Cardiac septum (tissue), 1 donor: ENCODE data around the gene TXK. TPM values are rescaled to one million over a fixed set of nuclear protein-coding genes. Genes with fewer than 3 reads are reported as not detected.
"Not testable (repeated sequence)": the region's sequence is repeated elsewhere in the genome, so short reads cannot be mapped to it uniquely, and the experiment has no call there.

ENCODE experiments used
- DNase-seq: peaks from one replicate; pipeline ENCODE4 v3.0.0-alpha.2; 2020; ENCODE audit warnings: low spot score
- intact Hi-C: fragments of 100-400 bp; cut with DNase I; formaldehyde crosslinking; loops from one replicate; pipeline ENCODE4 v1.14.0; 2022
- long read RNA-seq: library from polyadenylated mRNA; unstranded; transcript quantifications from one replicate; pipeline ENCODE4 v2.0.0, GENCODE V29; 2021
- total RNA-seq: library from RNA; stranded (reverse); fragmentation: NEBNext Ultra II Directional; extraction: Animal tissue kit (Norgen Biotek cat#: 25700); gene quantifications from one replicate; pipeline ENCODE4 v1.2.1, GENCODE V29; 2021
- donor health status: DM: no; HTN: no; CAD: no.

The TXK gene
- total RNA-seq = 1.2 TPM
- long read RNA-seq, partial matches to known transcripts = 0 of 1 reads
- long read RNA-seq, other reads (novel, unspliced or antisense) = 1 of 1 reads

GRCh38 chr4:48134081-48134480 is at the start of gene TXK:
Gene TXK (minus strand): TSS chr4:48134250. CDS start chr4:48134170, 80 bp downstream.
- intact Hi-C loops = no loop called here
- no peak for DNase-seq

- DNase-seq = no peak
- intact Hi-C loops = no loop called here
Observed at GRCh38 chr4:48180234-48180633, 46.2 kb upstream of the TXK start.

GRCh38 chr4:48178931-48179330 is 44.9 kb upstream of the TXK start:
- no peak for DNase-seq
- intact Hi-C loops = no loop called here

- intact Hi-C loops = no loop called here
Observed at GRCh38 chr4:48175806-48176205, 41.8 kb upstream of the TXK start.

GRCh38 chr4:48175328-48175727 is 41.3 kb upstream of the TXK start:
- intact Hi-C loops = no loop called here

More at GRCh38 chr4:48175806-48176205, 41.8 kb upstream of the TXK start:
- no peak for DNase-seq

GRCh38 chr4:48173056-48173991 is 39.3 kb upstream of the TXK start:
- no peak for DNase-seq
- intact Hi-C loops = no loop called here

More at GRCh38 chr4:48175328-48175727, 41.3 kb upstream of the TXK start:
- no peak for DNase-seq

- intact Hi-C loops = no loop called here
- DNase-seq = no peak
Observed at GRCh38 chr4:48172651-48173050, 38.6 kb upstream of the TXK start.

GRCh38 chr4:48169636-48170035 is 35.6 kb upstream of the TXK start:
- DNase-seq = no peak
- intact Hi-C loops = no loop called here

- no peak for DNase-seq
- intact Hi-C loops = no loop called here
Observed at GRCh38 chr4:48167538-48168263, 33.7 kb upstream of the TXK start.

GRCh38 chr4:48164561-48164960 is 30.5 kb upstream of the TXK start:
- intact Hi-C loops, DNase-seq: not testable (repeated sequence)

GRCh38 chr4:48163746-48164145 is 29.7 kb upstream of the TXK start:
- intact Hi-C loops = no loop called here

GRCh38 chr4:48162162-48162561 is 28.1 kb upstream of the TXK start:
- intact Hi-C loops = no loop called here
- no peak for DNase-seq

More at GRCh38 chr4:48163746-48164145, 29.7 kb upstream of the TXK start:
- no peak for DNase-seq

- no peak for DNase-seq
- intact Hi-C loops = no loop called here
Observed at GRCh38 chr4:48157271-48157670, 23.2 kb upstream of the TXK start.

- intact Hi-C loops = no loop called here
- DNase-seq = no peak
Observed at GRCh38 chr4:48156423-48156822, 22.4 kb upstream of the TXK start.

- intact Hi-C loops = no loop called here
- no peak for DNase-seq
Observed at GRCh38 chr4:48153791-48154550, 19.9 kb upstream of the TXK start.

GRCh38 chr4:48152259-48152658 is 18.2 kb upstream of the TXK start:
- intact Hi-C loops = no loop called here
- DNase-seq = no peak

- intact Hi-C loops = no loop called here
- DNase-seq = no peak
Observed at GRCh38 chr4:48149827-48150370, 15.8 kb upstream of the TXK start.

- no peak for DNase-seq
- intact Hi-C loops = no loop called here
Observed at GRCh38 chr4:48147621-48148020, 13.6 kb upstream of the TXK start.

- intact Hi-C loops = no loop called here
- DNase-seq = no peak
Observed at GRCh38 chr4:48141048-48141447, 7.0 kb upstream of the TXK start.

- no peak for DNase-seq
- intact Hi-C loops = no loop called here
Observed at GRCh38 chr4:48139691-48140090, 5.6 kb upstream of the TXK start.
